Ishikawa (cell line): ENCODE measurements around the gene UNC5C.

Experiments
- CEBPB ChIP-seq: IDR thresholded peaks from 2 replicates; pipeline ENCODE4 v1.6.1; 2012
- CREB1 ChIP-seq: IDR thresholded peaks from 2 replicates; pipeline ENCODE4 v1.6.1; 2012; ENCODE audit warnings: low read depth
- EGR1 ChIP-seq: IDR thresholded peaks from 2 replicates; pipeline ENCODE4 v1.6.1; 2012
- EP300 ChIP-seq: IDR thresholded peaks from 2 replicates; pipeline ENCODE4 v1.6.1; 2012; ENCODE audit warnings: borderline replicate concordance
- MAX ChIP-seq: IDR thresholded peaks from 2 replicates; pipeline ENCODE4 v1.6.1; 2012
- NFIC ChIP-seq: IDR thresholded peaks from 2 replicates; pipeline ENCODE4 v1.6.1; 2012
- RAD21 ChIP-seq: IDR thresholded peaks from 2 replicates; pipeline ENCODE4 v1.6.1; 2012; ENCODE audit warnings: low read depth
- REST ChIP-seq: IDR thresholded peaks from 2 replicates; pipeline ENCODE4 v1.6.1; 2012; ENCODE audit warnings: low read depth, mild to moderate bottlenecking
- TAF1 ChIP-seq: IDR thresholded peaks from 2 replicates; pipeline ENCODE4 v1.6.1; 2012; ENCODE audit warnings: low read depth, mild to moderate bottlenecking
- TCF12 ChIP-seq: IDR thresholded peaks from 2 replicates; pipeline ENCODE4 v1.6.1; 2012; ENCODE audit warnings: low read depth
- TEAD4 ChIP-seq: IDR thresholded peaks from 2 replicates; pipeline ENCODE4 v1.6.1; 2012
- USF1 ChIP-seq: IDR thresholded peaks from 2 replicates; pipeline ENCODE4 v1.6.1; 2012
- YY1 ChIP-seq: IDR thresholded peaks from 2 replicates; pipeline ENCODE4 v1.6.1; 2012; ENCODE audit warnings: low read depth
- ZBTB7A ChIP-seq: IDR thresholded peaks from 2 replicates; pipeline ENCODE4 v1.6.1; 2012; ENCODE audit warnings: low read depth

GRCh38 chr4:95500361-95500760 lies 48.4 kb downstream of the UNC5C start:
- TF ChIP-seq MAX (no peak), USF1 (no peak), NFIC (no peak), EP300 (no peak), EGR1 (no peak), CEBPB (no peak), YY1 (no peak), TCF12 (no peak), REST (no peak), RAD21 (no peak), TAF1 (no peak), ZBTB7A (no peak), TEAD4 (no peak), CREB1 (no peak)
